ENCODE data around the gene NCS1. TPM values are rescaled to one million over a fixed set of nuclear protein-coding genes. Genes with fewer than 3 reads are reported as not detected.
A peak's percentile ranks its signal among the peaks of the same experiment; 100 is the strongest.

Gene NCS1
- total and polyA plus RNA-seq, 9 of the 15 experiments (the other 6 are each of a cell fraction or from before 2014, with no cell fraction given) = 0.28 to 27.0 (median 9.6) TPM

GRCh38 chr9:130128251-130128650 lies 44.0 kb upstream of the NCS1 start:
- DNase-seq (ENCODE audit: extremely low read depth in 1 of 4, low spot score in 3 of 4) (no peak), ATAC-seq (no peak), FAIRE-seq (no peak)
- WGBS (ENCODE audit: insufficient coverage, low coverage, missing lambda C conversion rate) = 94% methylated on average over 6 of the region's 6 CpGs
- TF ChIP-seq ZNF778 (CRISPR knock-in tag; IDR thresholded peaks at IDR 0.05) (no peak), ARID4B (CRISPR knock-in tag; IDR thresholded peaks at IDR 0.05) (no peak), CTBP1 (IDR thresholded peaks at IDR 0.05; ENCODE audit: borderline replicate concordance) (no peak), ZBTB26 (CRISPR knock-in tag; IDR thresholded peaks at IDR 0.05) (no peak), SPI1 (IDR thresholded peaks at IDR 0.05; ENCODE audit: borderline replicate concordance, low read depth, low read length) (0 out of 2 replicates have a peak, but pooled peaks have one; percentile 3)
- Histone ChIP-seq H4K20me1 (replicated peaks; ENCODE audit: control insufficient read depth, insufficient read depth, low read length) (no peaks in the 10 kb centered on the region), H2AFZ (ENCODE audit: low read depth, low read length) (no peak overlapping the region), H3K27me3 (ENCODE audit: control insufficient read depth in 2 of 2, insufficient read depth in 2 of 2, low read length in 2 of 2) (no peaks in the 10 kb centered on the region), H3K9me3 (replicated peaks; ENCODE audit: control insufficient read depth, insufficient read depth, low read depth, low read length) (no peaks in the 10 kb centered on the region), H3K4me3 (no peak overlapping the region), H3K4me2 (ENCODE audit: insufficient read depth, low read length) (no peak overlapping the region), H3K36me3 (ENCODE audit: control insufficient read depth, insufficient read depth, low read length) (peaks cover 40% of the 10 kb centered on the region; the same call in 2 of the 3 replicates), H3K79me2 (ENCODE audit: control insufficient read depth, insufficient read depth, low read length) (no peaks in the 10 kb centered on the region), H3K9me1 (ENCODE audit: control insufficient read depth, insufficient read depth, low read length) (no peaks in the 10 kb centered on the region), H3K4me1 (replicated peaks in 1 of 2; ENCODE audit: control insufficient read depth in 2 of 2, insufficient read depth in 2 of 2, low read length in 2 of 2) (peaks cover 8% of the 10 kb centered on the region in 2 experiments; a peak in 4 of 5 replicates), H3K9ac (ENCODE audit: insufficient read depth in 1 of 2, low read depth in 2 of 2, low read length in 2 of 2) (no peak overlapping the region), H3K27ac (ENCODE audit: extremely low read depth, low read depth, low read length) (no peak overlapping the region)
- intact Hi-C loops (cut with micrococcal nuclease) (no loop called here), in situ Hi-C loops (cut with MboI) (loop anchor here (25.0 kb wide), 1 partner anchor 559 kb away; the partner anchor contains the start of gene EXOSC2)
- POLR2A ChIA-PET = interaction anchor here (0.7 to 1.7 kb wide), 4 partner anchors 9 to 55 kb away, joined by 3 to 4 read pairs (median 3); no protein-coding TSS in a partner anchor
- BruUV-seq (replicated peaks) = no TSS peak
- CTCF ChIA-PET (ENCODE audit: low intra/inter-chr PET ratio) = no interaction called here

All from K562 (cell line).